Sigmoid colon (tissue), 7 donors: ENCODE data around the gene B4GALNT1. TPM values are rescaled to one million over a fixed set of nuclear protein-coding genes. Genes with fewer than 3 reads are reported as not detected.

Experiments
- DNase-seq: peaks from one replicate; pipeline ENCODE4 v3.0.0-alpha.2; 2019
- H3K27ac ChIP-seq, 4 donors: fragments of 200-600 bp; sonication (generic); one replicate each; pipeline ENCODE4 v1.5.1; 2016 to 2019; ENCODE audit warnings: mild to moderate bottlenecking in 1 of 4
- H3K27me3 ChIP-seq, 3 donors: fragments of 200-600 bp; sonication (generic); one replicate each; pipeline ENCODE4 v1.5.1; 2019; ENCODE audit warnings: mild to moderate bottlenecking in 1 of 3
- H3K36me3 ChIP-seq, 4 donors: fragments of 200-600 bp; sonication (generic); one replicate each; pipeline ENCODE4 v1.5.1; 2016 to 2019
- H3K4me1 ChIP-seq, 4 donors: fragments of 200-600 bp; sonication (generic); one replicate each; pipeline ENCODE4 v1.5.1; 2017 to 2019
- H3K4me3 ChIP-seq, 4 donors: fragments of 200-600 bp; sonication (generic); one replicate each; pipeline ENCODE4 v1.5.1; 2017 to 2019; ENCODE audit warnings: mild to moderate bottlenecking in 2 of 4, moderate library complexity in 1 of 4
- H3K9me3 ChIP-seq, 4 donors: fragments of 200-600 bp in 3 of 4; sonication (generic) in 3 of 4; one replicate each; pipeline versions ENCODE4 v1.5.1 to v1.6.1; 2013 to 2019
- EP300 ChIP-seq, 4 donors: sonication (generic); formaldehyde crosslinking; IDR thresholded peaks; one replicate each; pipeline ENCODE4 v1.6.1; 2017; ENCODE audit warnings: antibody characterized with exemption in 4 of 4
- POLR2A ChIP-seq, 2 donors: fragments of 450-650 bp; IDR thresholded peaks; one replicate each; pipeline ENCODE4 v1.6.1; 2016; ENCODE audit warnings: antibody characterized with exemption in 2 of 2, mild to moderate bottlenecking in 2 of 2, moderate library complexity in 2 of 2
- POLR2AphosphoS5 ChIP-seq, 4 donors: sonication (generic); formaldehyde crosslinking; IDR thresholded peaks; one replicate each; pipeline ENCODE4 v1.6.1; 2017; ENCODE audit warnings: antibody characterized with exemption in 4 of 4
- WGBS, 2 donors: extraction: QIAGEN DNeasy Blood & Tissue Kit; methylation state at CpG; one replicate each; pipeline ENCODE4 v1.1.7; 2013; 5-methylcytosine and 5-hydroxymethylcytosine counted together
- intact Hi-C: fragments of 100-400 bp; cut with DNase I; formaldehyde crosslinking; loops from one replicate; pipeline ENCODE4 v1.15.1; 2023
- polyA plus RNA-seq, 3 donors: library from polyadenylated mRNA; stranded (reverse); fragments of 200-250 nt; gene quantifications; one replicate each; pipeline ENCODE4 v1.2.3, GENCODE V29; 2013
- total RNA-seq, 4 donors: library from RNA; depleted of rRNA; stranded (reverse); fragments of >200 nt; gene quantifications; one replicate each; pipeline ENCODE4 v1.1.0, GENCODE V29; 2016
- TF ChIP-seq, protein P1 (sequence below), 4 experiments: fragments of 450-650 bp in 3 of 4; fragments of 200-600 bp in 1 of 4; IDR thresholded peaks; one replicate each; pipeline ENCODE4 v1.5.1; 2016 to 2019; ENCODE audit warnings: antibody characterized with exemption in 4 of 4, mild to moderate bottlenecking in 3 of 4, moderate library complexity in 2 of 4
- donor health status: healthy with polysubstance abuse.
- donor health status: Bipolar disorder and iron deficiency.
- donor health status: healthy.

B4GALNT1 gene
- total and polyA plus RNA-seq, 7 donors, result 0.99 to 4.4 (median 3.2) TPM; not detected in 2

- no peak overlapping the region for H3K4me3 ChIP-seq
- no peak overlapping the region for H3K27ac ChIP-seq
- intact Hi-C loops, result loop anchor here (5.0 kb wide), 1 partner anchor 68 kb away; the partner anchor contains the start of gene OS9
- 61 to 84% methylated on average over 8 of the region's 8 CpGs for WGBS, 2 donors
- H3K9me3 ChIP-seq, result no peaks in the 10 kb centered on the region
- H3K36me3 ChIP-seq, result peaks cover 0 to 22% (median 4%) of the 10 kb centered on the region in 4 donors
- DNase-seq, result peak; percentile 34
- H3K4me1 ChIP-seq, result peaks cover 0 to 25% (median 21%) of the 10 kb centered on the region in 4 donors
- peaks cover 0 to 83% (median 11%) of the 10 kb centered on the region in 3 donors for H3K27me3 ChIP-seq
- TF ChIP-seq POLR2A (IDR thresholded peaks at IDR 0.05) (no peak), POLR2AphosphoS5 (IDR thresholded peaks at IDR 0.05) (no peak), EP300 (IDR thresholded peaks at IDR 0.05) (no peak)
- TF ChIP-seq, protein P1, sequence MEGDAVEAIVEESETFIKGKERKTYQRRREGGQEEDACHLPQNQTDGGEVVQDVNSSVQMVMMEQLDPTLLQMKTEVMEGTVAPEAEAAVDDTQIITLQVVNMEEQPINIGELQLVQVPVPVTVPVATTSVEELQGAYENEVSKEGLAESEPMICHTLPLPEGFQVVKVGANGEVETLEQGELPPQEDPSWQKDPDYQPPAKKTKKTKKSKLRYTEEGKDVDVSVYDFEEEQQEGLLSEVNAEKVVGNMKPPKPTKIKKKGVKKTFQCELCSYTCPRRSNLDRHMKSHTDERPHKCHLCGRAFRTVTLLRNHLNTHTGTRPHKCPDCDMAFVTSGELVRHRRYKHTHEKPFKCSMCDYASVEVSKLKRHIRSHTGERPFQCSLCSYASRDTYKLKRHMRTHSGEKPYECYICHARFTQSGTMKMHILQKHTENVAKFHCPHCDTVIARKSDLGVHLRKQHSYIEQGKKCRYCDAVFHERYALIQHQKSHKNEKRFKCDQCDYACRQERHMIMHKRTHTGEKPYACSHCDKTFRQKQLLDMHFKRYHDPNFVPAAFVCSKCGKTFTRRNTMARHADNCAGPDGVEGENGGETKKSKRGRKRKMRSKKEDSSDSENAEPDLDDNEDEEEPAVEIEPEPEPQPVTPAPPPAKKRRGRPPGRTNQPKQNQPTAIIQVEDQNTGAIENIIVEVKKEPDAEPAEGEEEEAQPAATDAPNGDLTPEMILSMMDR (IDR thresholded peaks at IDR 0.05), result no peak
These were observed 8.4 kb downstream of the B4GALNT1 start for GRCh38 chr12:57624441-57625220.

- peak; percentile 35 for DNase-seq
These were observed 9.1 kb downstream of the B4GALNT1 start for GRCh38 chr12:57623811-57624390.

GRCh38 chr12:57623385-57623784, 9.6 kb downstream of the B4GALNT1 start:
- no peak overlapping the region for H3K4me3 ChIP-seq
- no peaks in the 10 kb centered on the region for H3K9me3 ChIP-seq
- no peak overlapping the region for H3K27ac ChIP-seq
- peaks cover 0 to 22% (median 4%) of the 10 kb centered on the region in 4 donors for H3K36me3 ChIP-seq
- DNase-seq, result no peak
- peaks cover 0 to 25% (median 21%) of the 10 kb centered on the region in 4 donors for H3K4me1 ChIP-seq
- intact Hi-C loops, result loop anchor here (5.0 kb wide), 1 partner anchor 69 kb away; the partner anchor contains the start of gene OS9
- TF ChIP-seq, protein P1 (IDR thresholded peaks at IDR 0.05), result no peak
- TF ChIP-seq POLR2AphosphoS5 (IDR thresholded peaks at IDR 0.05), result no peak
- no peak for TF ChIP-seq POLR2A (IDR thresholded peaks at IDR 0.05)
- TF ChIP-seq EP300 (IDR thresholded peaks at IDR 0.05), result no peak
- WGBS, 2 donors, result 66 to 75% methylated on average over 2 of the region's 2 CpGs
- peaks cover 0 to 76% (median 11%) of the 10 kb centered on the region in 3 donors for H3K27me3 ChIP-seq

More at GRCh38 chr12:57623811-57624390, 9.1 kb downstream of the B4GALNT1 start:
- Histone ChIP-seq H3K36me3 (peaks cover 0 to 22% (median 4%) of the 10 kb centered on the region in 4 donors), H3K4me3 (no peak overlapping the region), H3K27ac (no peak overlapping the region), H3K9me3 (no peaks in the 10 kb centered on the region), H3K4me1 (peaks cover 0 to 25% (median 21%) of the 10 kb centered on the region in 4 donors), H3K27me3 (peaks cover 0 to 81% (median 11%) of the 10 kb centered on the region in 3 donors)
- 47 to 63% methylated on average over 5 of the region's 5 CpGs for WGBS, 2 donors
- no peak for TF ChIP-seq EP300 (IDR thresholded peaks at IDR 0.05)
- TF ChIP-seq, protein P1 (IDR thresholded peaks at IDR 0.05), result no peak
- TF ChIP-seq POLR2AphosphoS5 (IDR thresholded peaks at IDR 0.05), result no peak
- no peak for TF ChIP-seq POLR2A (IDR thresholded peaks at IDR 0.05)
- intact Hi-C loops, result loop anchor here (5.0 kb wide), 1 partner anchor 68 kb away; the partner anchor contains the start of gene OS9

- H3K27me3 ChIP-seq, result peaks cover 0 to 68% (median 6%) of the 10 kb centered on the region in 3 donors
- H3K9me3 ChIP-seq, result no peaks in the 10 kb centered on the region
- peaks cover 0 to 22% (median 4%) of the 10 kb centered on the region in 4 donors for H3K36me3 ChIP-seq
- peak; percentile 56 for DNase-seq
- no peak overlapping the region for H3K27ac ChIP-seq
- intact Hi-C loops, result loop anchor here (5.0 kb wide), 1 partner anchor 70 kb away; the partner anchor contains the start of gene OS9
- H3K4me1 ChIP-seq, result peaks cover 0 to 20% (median 19%) of the 10 kb centered on the region in 4 donors
- TF ChIP-seq EP300 (IDR thresholded peaks at IDR 0.05), result no peak
- no peak for TF ChIP-seq POLR2A (IDR thresholded peaks at IDR 0.05)
- TF ChIP-seq POLR2AphosphoS5 (IDR thresholded peaks at IDR 0.05), result no peak
- TF ChIP-seq, protein P1 (IDR thresholded peaks at IDR 0.05), result no peak
- 64 to 79% methylated on average over 9 of the region's 9 CpGs for WGBS, 2 donors
- H3K4me3 ChIP-seq, result no peak overlapping the region
These were observed 10.4 kb downstream of the B4GALNT1 start for GRCh38 chr12:57622293-57623245.
